ENCODE results near the gene KLHDC1.
"Not testable (repeated sequence)": the region's sequence is repeated elsewhere in the genome, so short reads cannot be mapped to it uniquely, and the experiment has no call there.

Gene KLHDC1

GRCh38 chr14:49767571-49768300 lies 74.8 kb downstream of the KLHDC1 start, which contains the start of gene KLHDC2:
Gene KLHDC2, plus strand, starts transcription at chr14:49768153. Its CDS starts 316 bp downstream, at chr14:49768469.
- 0 out of 2 replicates have a peak, but pooled peaks have one; percentile 3 for TF ChIP-seq CTCF (IDR thresholded peaks at IDR 0.05; ENCODE audit: borderline replicate concordance, insufficient read depth, low read depth, low read length)
- peak within 1 kb of the TSS; percentile 89 for H3K4me3 ChIP-seq (ENCODE audit: low read depth, low read length)

GRCh38 chr14:49768301-49769121 lies 75.6 kb downstream of the KLHDC1 start:
- no peak for TF ChIP-seq CTCF (IDR thresholded peaks at IDR 0.05; ENCODE audit: borderline replicate concordance, insufficient read depth, low read depth, low read length)

GRCh38 chr14:49769171-49769570 lies 76.3 kb downstream of the KLHDC1 start:
- TF ChIP-seq CTCF (IDR thresholded peaks at IDR 0.05; ENCODE audit: borderline replicate concordance, insufficient read depth, low read depth, low read length), result no peak
- H3K4me3 ChIP-seq (ENCODE audit: low read depth, low read length), result peak overlapping the region; percentile 89

More at GRCh38 chr14:49768301-49769121, 75.6 kb downstream of the KLHDC1 start:
- peak overlapping the region; percentile 89 for H3K4me3 ChIP-seq (ENCODE audit: low read depth, low read length)

- no peak for TF ChIP-seq CTCF (IDR thresholded peaks at IDR 0.05; ENCODE audit: borderline replicate concordance, insufficient read depth, low read depth, low read length)
- no peak overlapping the region for H3K4me3 ChIP-seq (ENCODE audit: low read depth, low read length)
Observed at GRCh38 chr14:49769581-49770211, 76.8 kb downstream of the KLHDC1 start.

- no peak for TF ChIP-seq CTCF (IDR thresholded peaks at IDR 0.05; ENCODE audit: borderline replicate concordance, insufficient read depth, low read depth, low read length)
- H3K4me3 ChIP-seq (ENCODE audit: low read depth, low read length), result no peak overlapping the region
Observed at GRCh38 chr14:49770212-49770817, 77.4 kb downstream of the KLHDC1 start.

- not testable (repeated sequence) for H3K4me3 ChIP-seq (ENCODE audit: low read depth, low read length)
Observed at GRCh38 chr14:49771691-49772090, 78.8 kb downstream of the KLHDC1 start.

GRCh38 chr14:49774106-49774505 lies 81.2 kb downstream of the KLHDC1 start:
- no peak overlapping the region for H3K4me3 ChIP-seq (ENCODE audit: low read depth, low read length)
- TF ChIP-seq CTCF (IDR thresholded peaks at IDR 0.05; ENCODE audit: borderline replicate concordance, insufficient read depth, low read depth, low read length), result no peak

All from GM12875 (cell line).